ENCODE measurements around the gene CNTFR.
"Not testable (repeated sequence)": the region's sequence is repeated elsewhere in the genome, so short reads cannot be mapped to it uniquely, and the experiment has no call there.

The CNTFR gene, protein sequence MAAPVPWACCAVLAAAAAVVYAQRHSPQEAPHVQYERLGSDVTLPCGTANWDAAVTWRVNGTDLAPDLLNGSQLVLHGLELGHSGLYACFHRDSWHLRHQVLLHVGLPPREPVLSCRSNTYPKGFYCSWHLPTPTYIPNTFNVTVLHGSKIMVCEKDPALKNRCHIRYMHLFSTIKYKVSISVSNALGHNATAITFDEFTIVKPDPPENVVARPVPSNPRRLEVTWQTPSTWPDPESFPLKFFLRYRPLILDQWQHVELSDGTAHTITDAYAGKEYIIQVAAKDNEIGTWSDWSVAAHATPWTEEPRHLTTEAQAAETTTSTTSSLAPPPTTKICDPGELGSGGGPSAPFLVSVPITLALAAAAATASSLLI

DNA sequence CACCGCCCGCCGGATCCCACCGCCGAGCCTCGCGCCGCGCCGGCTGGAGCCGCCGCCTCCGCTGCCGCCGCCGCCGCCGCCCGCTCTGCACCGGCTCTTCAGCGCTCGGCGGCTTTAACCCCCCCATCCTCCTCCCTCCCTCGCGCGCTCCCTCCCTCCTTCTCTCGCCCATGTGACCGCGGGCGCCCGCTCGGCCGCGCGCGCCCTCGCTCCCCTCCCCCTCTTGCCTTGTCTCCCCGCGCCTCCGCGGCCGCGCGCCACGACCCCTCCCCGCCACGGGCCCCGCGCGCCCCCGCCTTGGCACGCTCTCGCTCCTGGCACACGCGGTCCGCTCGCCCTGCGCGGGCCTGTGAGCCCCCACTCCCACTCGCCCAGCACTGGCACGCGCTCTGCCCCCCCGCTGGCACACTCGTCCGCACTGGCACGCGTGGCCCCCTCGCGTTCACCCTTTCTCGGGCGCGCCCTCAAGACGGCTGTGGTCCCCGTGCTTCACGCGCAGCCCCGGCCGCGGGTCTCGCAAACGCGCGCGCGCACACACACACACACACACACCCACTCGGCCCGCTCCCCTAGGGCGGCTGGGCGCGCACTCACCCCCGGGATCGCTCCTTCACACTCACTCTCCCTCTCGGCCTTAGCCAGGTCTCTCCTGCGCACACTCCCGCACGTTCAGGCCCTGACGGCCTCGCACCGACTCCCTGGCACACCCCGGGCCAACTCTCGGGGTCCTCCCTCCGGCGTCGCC is at the start of gene CNTFR:
Gene CNTFR, minus strand, starts transcription at position 89 of the 745 bp plus-strand sequence. CDS start 20,743 bp downstream, outside the sequence.
- ATAC-seq: peak in 1 of 2 donors; percentile 6

DNA sequence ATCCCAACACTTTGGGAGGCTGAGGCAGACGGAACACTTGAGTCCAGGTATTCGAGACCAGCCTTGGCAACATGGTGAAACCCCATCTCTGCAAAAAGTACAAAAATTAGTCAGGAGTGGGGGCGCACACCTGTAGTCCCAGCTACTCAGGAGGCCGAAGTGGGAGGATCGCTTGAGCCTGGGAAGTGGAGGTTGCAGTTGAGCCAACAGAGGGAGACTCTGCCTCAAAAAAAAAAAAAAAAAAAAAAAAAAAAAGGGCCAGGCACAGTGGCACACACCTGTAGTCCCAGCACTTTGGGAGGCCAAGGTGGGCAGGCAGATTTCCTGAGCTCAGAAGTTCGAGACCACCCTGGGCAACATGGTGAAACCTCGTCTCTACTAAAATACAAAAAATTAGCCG is 49.8 kb upstream of the CNTFR start:
- ATAC-seq: not testable (repeated sequence)

DNA sequence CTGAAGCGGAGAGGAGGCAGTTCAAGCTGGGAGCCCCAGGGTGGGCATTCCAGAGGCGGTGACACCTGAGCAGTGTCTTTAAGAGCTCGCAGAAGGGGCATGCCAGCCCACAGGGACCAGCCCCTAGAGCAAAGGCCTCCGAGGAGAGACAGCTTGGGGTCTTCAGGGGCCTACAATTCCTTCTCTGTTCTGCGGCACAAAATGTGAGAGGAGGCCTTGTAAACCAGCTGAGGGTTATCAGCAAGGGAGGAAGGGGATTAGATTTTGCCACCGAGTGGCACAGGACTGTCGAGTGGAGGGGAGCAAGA is 48.6 kb upstream of the CNTFR start:
- no peak for ATAC-seq

DNA sequence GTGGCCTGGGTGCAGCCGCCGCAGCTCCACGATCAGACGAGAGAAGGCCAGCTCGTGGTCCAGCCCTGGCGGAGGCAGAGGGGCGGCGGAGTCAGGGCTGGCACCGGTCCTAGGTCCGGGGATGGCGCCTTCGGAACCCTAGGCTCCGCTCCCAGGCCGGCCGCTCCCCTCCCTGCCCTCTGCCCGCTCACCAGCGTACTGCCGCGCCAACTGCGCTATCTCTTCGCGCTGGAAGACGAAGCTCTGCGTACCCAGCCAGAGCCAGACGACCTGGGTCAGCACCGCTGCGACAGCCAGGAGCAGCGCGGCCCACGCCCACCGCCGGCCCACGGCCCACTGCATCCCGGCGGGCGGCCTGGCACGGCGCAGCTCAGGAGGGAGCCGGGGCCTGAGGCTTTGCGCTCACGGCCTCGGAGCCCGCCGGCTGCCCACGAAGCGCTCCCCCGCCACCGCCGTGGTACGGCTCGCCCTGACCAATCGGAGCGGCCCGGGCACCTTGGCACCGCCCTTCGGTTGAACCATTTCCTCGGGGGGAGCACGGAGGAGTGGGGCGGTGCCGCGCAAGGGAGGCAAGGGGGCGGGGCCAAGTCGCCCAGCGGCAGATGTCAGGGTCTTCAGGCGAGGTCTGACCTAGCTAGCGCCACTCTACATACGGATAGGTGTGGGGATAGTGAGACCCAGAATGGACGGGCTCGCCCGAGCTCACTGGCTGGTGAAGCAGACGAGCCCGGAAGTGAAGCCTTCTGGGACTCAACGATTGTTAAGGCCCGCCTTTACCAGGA is 48.0 kb upstream of the CNTFR start, which contains the start of gene SIGMAR1:
Gene SIGMAR1, minus strand, starts transcription at position 432 of the 782 bp plus-strand sequence. Its CDS starts 90 bp downstream, at position 342.
- peak; percentile 89 to 92 for ATAC-seq

DNA sequence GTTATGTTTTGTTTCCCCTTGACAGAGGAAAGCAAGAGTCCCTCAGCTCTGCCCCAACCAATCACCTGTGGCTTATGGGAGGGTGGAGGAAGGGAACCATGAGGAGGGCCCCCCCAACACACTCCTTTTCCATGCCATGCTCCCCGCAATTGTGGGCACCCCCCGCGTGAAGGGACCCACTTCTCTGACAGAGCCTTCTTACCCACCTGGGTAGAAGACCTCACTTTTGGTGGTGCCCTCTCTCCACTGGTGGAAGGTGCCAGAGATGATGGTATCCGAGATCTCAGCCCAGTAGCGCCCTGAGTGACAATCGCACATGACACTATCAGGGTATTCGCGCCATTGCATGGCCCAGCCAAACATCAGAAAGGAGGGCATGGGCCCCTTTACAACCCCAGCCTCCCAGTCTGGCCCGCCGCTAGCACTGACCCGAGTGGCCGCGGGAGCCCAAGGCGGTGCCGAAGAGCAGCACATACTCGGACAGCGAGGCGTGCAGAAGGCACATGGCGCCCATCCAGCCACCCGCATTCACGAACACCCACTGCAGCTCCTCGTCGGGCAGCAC is 47.3 kb upstream of the CNTFR start:
- peak; percentile 2 to 7 for ATAC-seq

DNA sequence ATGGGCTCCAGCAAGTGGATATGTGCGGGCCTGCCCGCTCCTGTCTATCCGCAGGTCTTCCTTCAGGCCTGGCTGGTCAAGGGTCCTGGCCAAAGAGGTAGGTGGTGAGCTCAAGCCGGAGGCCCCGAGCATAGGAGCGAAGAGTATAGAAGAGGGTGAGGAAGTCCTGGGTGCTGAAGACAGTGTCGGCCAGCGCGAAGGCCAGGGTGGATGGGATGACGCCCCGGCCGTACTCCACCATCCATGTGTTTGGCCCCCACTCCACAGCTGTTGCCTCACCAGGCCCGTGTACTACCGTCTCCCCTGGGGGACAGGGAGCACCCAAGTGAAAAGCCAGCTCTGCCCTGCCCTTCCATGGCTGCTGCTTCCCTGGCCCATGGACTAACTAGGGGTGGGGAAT is 46.0 kb upstream of the CNTFR start:
- ATAC-seq: no peak

DNA sequence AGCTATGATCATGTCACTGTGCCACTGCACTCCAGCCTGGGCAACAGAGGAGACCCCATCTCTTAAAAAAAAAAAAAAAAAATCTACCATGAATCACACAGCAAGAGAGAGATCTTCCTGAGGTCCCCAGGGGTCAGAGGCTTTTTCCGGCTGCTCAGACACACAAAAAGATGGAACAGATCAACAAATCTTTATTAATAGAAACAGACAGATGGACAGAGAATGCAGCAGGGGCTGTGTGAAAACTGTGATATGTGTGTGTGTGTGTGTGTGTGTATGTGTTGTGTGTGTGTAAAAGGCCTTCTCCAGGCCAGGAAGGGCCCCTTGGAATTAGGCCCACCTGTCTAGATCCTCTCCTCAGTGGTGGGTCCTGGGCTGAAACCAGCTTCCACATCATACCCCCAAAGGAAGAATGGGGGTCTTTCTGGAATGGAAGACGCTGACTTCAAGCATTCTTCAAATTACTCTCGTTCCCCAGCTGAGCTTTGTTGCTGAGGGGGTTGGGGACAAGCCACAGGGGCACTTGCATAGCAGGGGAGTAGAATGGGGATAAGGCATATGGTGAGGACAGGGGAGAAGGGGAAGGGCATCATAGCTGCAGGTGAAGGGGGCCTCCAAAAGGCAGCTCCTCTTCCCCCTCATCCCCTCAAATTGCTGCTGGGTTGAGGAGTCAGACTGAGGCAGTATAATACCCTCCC is 45.2 kb upstream of the CNTFR start:
- no peak for ATAC-seq

DNA sequence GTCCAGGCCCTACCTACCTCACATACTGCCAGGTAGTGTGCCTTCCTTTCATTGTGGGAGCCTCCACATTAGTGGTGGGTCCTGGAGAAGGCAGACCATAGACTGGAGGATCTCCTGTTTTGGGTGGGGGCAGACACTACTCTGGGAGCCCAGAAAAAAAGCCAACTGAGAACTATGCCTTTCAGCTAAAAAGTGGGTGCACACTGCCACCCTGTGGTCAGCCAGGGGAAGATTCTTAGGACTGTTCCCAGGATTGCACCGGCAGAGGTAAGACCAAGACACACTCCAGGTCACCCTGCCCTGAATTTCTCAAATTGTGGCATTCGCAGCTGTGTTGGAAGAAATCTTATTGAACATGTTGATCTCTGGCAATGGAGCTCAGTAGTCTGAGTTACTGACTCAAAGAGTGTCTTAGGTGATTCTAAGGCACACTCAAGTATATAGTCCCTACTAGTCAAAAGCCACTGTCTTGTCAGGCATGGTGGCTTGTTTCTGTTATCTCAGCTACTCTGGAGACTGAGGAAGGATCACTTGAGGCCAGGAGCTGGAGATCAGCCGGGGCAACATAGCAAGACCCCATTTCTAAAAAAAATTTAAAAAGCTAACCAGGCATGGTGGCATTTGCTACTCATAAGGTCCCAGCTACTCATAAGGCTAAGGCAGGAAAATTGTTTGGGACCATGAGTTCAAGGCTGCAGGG is 44.5 kb upstream of the CNTFR start:
- ATAC-seq: peak in 1 of 2 donors; percentile 21

DNA sequence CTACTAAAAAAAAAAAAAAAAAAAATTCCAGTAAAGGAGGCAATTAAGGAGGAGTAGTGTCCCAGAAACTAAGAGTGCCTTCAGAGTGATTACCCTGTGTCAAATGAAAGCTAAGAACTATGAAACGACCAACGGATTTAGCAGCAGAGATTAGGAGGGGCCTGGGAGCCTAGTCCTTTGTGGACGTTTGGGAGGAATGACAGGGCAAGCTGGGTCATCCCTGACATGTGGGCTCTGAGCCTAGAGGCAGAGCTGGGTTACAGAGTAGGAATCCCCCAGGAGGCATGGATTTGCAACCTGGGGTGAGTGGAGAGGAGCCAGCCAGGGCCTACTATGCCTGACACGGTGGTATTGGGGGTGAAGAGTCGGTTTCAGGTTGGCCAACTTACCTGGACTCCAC is 43.6 kb upstream of the CNTFR start:
- ATAC-seq: no peak

DNA sequence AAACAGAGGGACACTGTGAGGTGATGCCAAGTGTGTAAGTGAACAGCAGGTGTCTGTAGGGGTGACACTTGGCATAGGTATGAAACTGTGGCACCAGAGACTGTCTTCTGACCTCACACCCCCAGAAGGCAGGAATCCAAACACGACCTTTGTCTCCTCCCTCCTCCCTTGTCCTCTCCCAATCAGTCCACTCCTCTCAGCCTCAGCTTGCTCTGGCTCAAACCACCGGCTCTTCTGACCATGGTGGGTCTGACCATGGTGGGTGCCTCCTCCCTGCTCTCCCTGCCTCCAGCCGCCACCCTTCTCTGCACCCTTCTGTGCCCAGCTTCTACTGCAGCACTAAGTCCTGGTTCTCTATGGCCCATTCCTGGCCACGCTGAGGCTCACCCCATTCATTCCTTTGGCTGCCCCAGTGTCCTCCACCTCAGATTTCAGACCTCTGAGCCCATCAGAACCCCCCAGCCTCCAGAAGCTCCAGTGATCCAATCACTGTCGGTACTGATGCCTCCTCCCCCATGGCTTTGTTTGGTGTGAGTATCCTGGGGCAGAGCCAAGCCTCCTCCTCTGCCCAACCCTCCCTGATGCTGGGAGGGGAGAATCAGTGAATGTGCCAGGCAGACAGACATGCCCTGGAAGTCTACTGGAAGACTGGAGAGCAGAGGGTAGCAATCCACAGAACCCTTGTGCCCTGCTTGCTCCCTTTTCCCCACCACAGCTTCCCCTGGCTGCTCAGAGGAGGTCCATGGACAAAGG is 41.1 kb upstream of the CNTFR start:
- no peak for ATAC-seq

DNA sequence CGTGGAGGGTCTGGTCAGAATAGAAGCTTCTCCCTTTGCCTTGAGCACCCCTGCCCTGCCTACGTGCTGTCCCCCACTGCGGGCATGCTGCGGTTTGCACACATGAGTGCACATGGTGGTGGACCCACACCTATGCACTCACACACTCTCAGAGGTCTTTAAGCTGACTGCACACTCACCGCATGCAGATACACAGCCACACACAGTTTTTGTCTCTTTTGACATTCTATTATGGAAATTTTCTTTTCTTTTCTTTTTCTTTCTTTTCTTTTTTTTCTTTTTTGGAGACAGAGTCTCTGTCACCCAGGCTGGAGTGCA is 39.9 kb upstream of the CNTFR start:
- no peak for ATAC-seq

DNA sequence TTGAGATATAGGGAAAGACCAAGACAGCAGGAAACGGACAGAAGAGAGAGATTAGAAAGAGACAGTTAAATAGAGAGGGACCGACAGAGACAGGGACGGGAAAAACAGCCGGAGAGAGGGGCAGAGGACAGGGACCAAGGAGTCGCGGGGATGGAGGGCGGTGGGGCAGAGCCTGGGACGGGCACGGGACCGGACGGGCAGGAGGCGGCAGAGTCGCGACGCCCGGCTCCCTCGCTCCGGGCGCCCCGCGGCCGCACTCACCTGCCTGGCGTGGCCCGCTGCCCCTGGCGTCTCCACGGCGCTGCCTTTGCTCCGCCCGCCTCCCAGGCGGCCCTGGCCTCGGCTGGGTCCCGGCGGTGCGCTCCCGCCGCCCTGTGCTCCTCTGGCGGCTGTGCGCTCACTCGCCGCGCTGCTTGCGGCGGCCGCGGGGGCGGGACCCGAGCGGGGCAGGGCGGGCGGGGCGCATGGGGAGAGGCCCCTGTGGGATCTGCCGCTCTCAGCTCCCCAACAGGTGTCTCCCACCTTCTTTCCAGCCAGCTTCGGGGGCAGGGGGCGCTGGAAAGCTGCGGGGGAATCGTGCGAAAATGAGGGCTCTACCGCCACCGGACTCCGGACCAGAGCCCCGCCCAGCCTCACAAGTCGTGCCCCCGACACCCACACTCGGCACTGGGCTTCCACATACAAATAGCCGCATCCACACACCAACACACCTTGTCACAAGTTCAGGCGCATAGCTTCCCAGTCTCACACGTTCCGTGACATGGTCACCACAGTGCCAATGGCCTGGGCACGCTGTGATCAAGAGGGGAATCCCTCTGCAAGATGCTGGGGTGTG is 39.3 kb upstream of the CNTFR start, which contains the start of gene ARID3C:
Gene ARID3C, minus strand, starts transcription at position 411 of the 835 bp plus-strand sequence. CDS start 1,052 bp downstream, outside the sequence.
- ATAC-seq: peak; percentile 79 to 85

DNA sequence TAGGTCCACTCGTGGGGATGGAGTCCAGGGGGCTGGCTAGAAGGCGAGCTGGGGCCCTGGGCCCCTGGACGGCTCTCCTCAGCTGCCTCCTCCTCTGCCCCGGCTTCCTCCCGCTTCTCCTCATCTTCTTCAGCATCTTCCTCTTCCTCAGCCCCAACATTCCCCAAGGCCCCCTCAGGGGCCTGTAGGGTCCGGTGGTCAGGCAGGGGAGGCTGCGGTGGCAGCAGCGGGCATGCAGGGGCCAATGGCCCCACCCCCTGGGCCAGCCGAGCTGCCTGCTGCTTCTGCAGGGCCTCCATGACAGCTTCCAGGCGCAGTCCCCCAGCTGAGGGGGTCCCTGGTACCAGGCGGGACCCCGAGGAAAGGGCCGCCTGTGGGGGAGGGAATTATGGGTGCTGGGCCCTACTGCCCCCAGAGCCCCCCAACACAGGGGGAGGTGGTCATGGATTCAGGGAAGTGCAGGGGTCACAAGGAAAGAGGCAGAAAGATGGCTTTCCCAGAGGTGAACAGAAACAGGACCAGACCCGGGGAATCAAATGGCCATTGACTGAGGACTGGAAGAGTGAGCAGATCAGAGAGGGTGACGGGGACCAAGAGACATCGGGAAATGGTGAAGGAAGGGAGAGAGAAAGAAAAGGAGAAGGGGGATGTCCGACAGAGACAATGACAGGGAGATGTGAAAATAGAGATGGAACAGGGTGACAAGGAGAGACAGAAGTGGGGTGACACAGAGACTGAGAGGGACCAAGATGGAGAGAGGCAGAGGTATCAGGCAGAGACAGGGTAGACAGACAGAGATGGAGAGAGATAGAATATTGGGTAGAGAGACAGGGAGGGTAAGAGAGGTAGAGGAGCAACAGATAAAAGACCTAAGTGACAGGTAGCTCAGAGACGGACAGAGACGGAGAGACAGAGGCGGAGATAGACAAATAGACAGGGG is 38.5 kb upstream of the CNTFR start:
- no peak for ATAC-seq

DNA sequence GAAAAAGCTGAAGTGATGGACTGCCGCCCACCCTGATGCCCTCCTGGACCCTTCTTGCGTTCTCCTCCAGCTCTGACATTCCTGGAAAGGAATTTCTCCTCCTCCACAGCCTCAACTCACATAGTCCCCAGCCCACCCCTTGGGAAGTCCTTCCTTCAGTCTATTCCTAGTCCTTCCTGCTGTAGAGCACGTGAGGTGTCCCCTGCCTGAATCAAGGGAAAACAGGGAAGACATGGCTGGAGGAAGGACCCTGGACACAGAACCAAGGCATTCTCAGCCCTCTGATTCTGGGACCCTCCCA is 35.6 kb upstream of the CNTFR start:
- no peak for ATAC-seq

DNA sequence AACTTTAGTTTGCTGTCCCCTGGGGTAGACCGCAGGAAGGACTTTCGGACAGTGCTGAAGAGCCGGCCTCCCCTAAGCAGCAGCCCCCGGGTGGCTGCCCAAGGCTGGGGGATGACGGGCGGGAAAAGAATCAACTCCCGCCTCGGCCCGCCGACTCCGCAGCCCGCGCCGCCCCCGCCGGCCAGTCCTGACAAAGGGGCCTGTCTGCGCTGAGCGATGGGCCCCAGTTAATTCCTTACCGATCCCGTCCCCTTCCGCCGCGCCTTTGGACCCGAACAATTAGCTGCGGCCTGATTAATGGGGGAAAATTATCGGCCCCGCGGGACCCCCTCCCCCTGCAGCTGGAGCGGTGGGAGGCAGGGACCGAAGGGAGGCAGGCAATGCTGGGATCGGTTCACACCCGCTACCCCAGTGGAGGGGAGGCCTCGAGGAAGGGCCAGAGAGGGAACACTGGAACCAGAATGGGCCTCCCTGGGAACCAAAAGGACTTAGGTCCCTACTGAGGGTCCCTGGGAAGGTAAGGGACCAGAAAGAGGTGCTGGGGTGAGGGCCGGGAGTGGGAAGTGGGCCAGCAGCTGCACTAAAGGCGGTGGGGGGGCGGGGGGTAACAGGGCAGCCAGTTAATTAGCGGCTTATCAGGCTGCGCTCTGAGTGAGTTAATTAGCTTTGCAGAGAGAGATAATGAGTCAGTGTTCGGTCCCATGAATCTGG is 35.1 kb upstream of the CNTFR start:
- ATAC-seq: no peak

DNA sequence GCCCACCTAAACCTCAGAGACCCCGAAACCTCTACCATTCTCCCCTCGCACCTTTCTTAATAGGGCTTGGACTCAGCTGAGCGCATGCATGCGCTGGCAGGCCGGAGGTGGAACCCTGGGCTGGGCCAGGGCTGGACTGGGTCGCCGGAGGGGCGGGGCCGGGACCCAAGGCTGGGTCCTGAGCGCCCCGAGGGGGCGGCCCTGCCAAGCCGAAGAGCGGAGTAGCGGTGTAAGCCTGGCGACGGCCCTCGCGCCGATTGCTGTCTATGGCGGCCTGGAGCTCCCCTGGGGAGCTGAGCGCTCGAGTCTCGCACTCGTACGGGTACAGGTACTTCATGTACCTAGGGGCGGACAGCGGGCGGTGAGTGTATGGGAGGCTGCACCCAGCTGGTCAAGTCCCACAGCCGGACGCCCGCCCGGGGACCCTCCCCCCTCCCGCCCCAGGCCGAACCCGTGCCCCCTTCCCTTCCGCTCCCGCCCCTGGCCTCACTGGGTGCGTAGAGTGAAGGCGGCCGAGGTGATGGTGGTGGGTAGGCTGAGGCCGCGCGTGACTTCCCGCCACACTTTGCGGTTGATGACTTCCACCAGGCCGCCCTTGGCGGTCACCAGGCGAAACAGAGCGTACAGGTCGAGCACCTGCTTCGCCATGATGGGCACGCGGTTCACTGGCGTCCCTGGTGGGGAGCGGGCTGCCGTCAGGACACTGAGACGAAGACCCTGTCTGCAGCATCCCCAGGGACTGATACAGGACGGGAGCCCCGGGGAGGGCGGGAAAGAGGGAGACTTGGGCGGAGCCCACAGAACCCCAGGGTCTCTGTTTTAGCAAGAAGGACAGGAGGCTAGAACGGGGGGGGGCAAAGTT is 34.1 kb upstream of the CNTFR start:
- ATAC-seq: no peak
